Measurements from ENCODE around the gene KRTAP4-7.
"Not testable (repeated sequence)": the region's sequence is repeated elsewhere in the genome, so short reads cannot be mapped to it uniquely, and the experiment has no call there.

KRTAP4-7 gene

DNA sequence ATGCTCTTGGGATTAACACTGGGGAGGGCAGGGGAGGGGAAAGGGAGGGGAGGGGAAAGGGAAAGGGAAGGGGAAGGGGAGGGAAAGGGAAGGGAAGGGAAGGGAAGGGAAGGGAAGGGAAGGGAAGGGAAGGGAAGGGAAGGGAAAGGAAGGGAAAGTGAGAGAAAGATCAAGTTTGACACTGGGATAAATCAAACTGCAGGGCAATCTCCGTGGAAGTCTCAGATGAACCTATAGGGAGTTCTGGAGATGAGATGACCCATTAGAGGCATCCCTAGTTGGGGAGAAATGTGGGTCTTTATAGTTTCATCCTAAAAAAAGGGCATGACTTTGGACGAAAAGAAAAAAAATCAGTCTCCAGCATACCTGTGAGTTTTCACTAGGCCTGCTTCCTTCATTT is 37.8 kb downstream of the KRTAP4-7 start:
- TF ChIP-seq EP300 (IDR thresholded peaks at IDR 0.05; ENCODE audit: borderline replicate concordance) (no peak), YY1 (IDR thresholded peaks at IDR 0.05; ENCODE audit: low read depth) (no peak), FOXM1 (IDR thresholded peaks at IDR 0.05; ENCODE audit: borderline replicate concordance, low read depth) (no peak), CREB1 (IDR thresholded peaks at IDR 0.05; ENCODE audit: low read depth) (no peak), CEBPB (IDR thresholded peaks at IDR 0.05) (no peak), EGR1 (IDR thresholded peaks at IDR 0.05) (no peak), TEAD4 (IDR thresholded peaks at IDR 0.05) (no peak), TCF12 (IDR thresholded peaks at IDR 0.05; ENCODE audit: low read depth) (no peak), RAD21 (IDR thresholded peaks at IDR 0.05; ENCODE audit: low read depth) (no peak), TAF1 (IDR thresholded peaks at IDR 0.05; ENCODE audit: low read depth) (no peak), ZBTB7A (IDR thresholded peaks at IDR 0.05; ENCODE audit: low read depth) (no peak)
- TF ChIP-seq, protein P1, sequence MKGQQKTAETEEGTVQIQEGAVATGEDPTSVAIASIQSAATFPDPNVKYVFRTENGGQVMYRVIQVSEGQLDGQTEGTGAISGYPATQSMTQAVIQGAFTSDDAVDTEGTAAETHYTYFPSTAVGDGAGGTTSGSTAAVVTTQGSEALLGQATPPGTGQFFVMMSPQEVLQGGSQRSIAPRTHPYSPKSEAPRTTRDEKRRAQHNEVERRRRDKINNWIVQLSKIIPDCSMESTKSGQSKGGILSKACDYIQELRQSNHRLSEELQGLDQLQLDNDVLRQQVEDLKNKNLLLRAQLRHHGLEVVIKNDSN (IDR thresholded peaks at IDR 0.05) = no peak
- TF ChIP-seq, protein P2, sequence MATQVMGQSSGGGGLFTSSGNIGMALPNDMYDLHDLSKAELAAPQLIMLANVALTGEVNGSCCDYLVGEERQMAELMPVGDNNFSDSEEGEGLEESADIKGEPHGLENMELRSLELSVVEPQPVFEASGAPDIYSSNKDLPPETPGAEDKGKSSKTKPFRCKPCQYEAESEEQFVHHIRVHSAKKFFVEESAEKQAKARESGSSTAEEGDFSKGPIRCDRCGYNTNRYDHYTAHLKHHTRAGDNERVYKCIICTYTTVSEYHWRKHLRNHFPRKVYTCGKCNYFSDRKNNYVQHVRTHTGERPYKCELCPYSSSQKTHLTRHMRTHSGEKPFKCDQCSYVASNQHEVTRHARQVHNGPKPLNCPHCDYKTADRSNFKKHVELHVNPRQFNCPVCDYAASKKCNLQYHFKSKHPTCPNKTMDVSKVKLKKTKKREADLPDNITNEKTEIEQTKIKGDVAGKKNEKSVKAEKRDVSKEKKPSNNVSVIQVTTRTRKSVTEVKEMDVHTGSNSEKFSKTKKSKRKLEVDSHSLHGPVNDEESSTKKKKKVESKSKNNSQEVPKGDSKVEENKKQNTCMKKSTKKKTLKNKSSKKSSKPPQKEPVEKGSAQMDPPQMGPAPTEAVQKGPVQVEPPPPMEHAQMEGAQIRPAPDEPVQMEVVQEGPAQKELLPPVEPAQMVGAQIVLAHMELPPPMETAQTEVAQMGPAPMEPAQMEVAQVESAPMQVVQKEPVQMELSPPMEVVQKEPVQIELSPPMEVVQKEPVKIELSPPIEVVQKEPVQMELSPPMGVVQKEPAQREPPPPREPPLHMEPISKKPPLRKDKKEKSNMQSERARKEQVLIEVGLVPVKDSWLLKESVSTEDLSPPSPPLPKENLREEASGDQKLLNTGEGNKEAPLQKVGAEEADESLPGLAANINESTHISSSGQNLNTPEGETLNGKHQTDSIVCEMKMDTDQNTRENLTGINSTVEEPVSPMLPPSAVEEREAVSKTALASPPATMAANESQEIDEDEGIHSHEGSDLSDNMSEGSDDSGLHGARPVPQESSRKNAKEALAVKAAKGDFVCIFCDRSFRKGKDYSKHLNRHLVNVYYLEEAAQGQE (IDR thresholded peaks at IDR 0.05; ENCODE audit: low read depth) = no peak
- TF ChIP-seq, protein P3, sequence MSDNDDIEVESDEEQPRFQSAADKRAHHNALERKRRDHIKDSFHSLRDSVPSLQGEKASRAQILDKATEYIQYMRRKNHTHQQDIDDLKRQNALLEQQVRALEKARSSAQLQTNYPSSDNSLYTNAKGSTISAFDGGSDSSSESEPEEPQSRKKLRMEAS (IDR thresholded peaks at IDR 0.05) = no peak

DNA sequence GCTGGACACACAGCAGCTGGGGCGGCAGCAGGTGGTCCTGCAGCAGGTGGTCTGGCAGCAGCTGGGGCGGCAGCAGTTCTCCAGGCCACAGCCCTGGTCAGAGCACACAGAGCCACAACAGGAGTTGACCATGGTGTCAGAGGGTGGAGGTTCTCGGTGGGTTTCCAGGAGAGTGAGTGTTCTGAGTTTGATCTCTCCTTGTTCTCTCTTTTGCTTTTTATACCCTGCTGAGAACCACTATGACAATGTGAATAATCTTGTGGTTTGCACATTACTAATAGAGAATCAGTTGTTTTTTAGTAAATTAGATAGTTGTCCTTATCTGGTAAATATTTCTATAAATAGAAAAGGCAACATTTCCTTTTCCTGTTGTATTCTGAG is 40.0 kb downstream of the KRTAP4-7 start, which contains the start of gene KRTAP4-12:
TSS of gene KRTAP4-12 (minus strand) at position 192 of the 381 bp plus-strand sequence. CDS start at position 132, 60 bp downstream.
- TF ChIP-seq, protein P3 (IDR thresholded peaks at IDR 0.05) = not testable (repeated sequence)
- not testable (repeated sequence) for TF ChIP-seq TCF12 (IDR thresholded peaks at IDR 0.05; ENCODE audit: low read depth); EP300 (IDR thresholded peaks at IDR 0.05; ENCODE audit: borderline replicate concordance)

DNA sequence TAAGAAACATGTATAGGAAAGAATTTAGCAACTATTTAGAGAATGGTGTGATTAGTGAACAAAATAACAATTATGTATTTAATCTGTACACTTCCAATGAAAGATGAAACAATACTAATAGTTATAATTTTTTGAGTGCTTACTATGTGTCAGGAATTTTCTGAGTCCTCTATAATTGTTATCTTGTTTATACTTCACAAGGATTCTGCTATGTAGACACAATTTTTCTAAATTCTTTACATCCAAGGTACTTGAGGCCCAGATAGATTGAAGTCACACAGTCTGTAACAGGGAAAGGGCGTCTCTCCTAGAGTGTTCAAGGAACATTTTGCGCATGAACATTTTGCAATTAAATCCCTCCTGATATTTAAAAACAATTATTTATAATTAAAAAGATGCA is 41.1 kb downstream of the KRTAP4-7 start:
- TF ChIP-seq, protein P1 (IDR thresholded peaks at IDR 0.05) = no peak
- TF ChIP-seq RAD21 (IDR thresholded peaks at IDR 0.05; ENCODE audit: low read depth) (no peak), CEBPB (IDR thresholded peaks at IDR 0.05) (no peak), TEAD4 (IDR thresholded peaks at IDR 0.05) (no peak), ZBTB7A (IDR thresholded peaks at IDR 0.05; ENCODE audit: low read depth) (no peak), EGR1 (IDR thresholded peaks at IDR 0.05) (no peak), EP300 (IDR thresholded peaks at IDR 0.05; ENCODE audit: borderline replicate concordance) (no peak), FOXM1 (IDR thresholded peaks at IDR 0.05; ENCODE audit: borderline replicate concordance, low read depth) (no peak)

DNA sequence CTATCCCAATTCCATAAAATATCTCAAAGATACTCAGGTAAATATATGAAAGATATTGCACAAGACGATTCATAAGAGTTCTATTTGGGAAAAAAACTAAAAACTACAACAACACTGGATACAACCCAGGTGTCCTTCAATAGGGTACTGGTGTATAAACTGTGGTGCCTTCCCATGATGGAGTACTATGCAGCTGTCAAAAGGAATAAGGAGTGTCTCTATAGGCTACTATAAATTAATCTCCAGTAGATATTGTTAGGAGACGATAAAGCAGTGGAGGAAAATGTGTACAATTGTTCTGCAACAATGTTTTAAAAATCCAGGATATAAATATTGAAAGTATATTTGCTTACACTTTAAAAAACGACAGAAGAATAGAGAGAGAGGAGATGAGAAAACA is 42.5 kb downstream of the KRTAP4-7 start:
- TF ChIP-seq FOXM1 (IDR thresholded peaks at IDR 0.05; ENCODE audit: borderline replicate concordance, low read depth) = no peak
- no peak for TF ChIP-seq EGR1 (IDR thresholded peaks at IDR 0.05)
- TF ChIP-seq NFIC (IDR thresholded peaks at IDR 0.05) = no peak
- TF ChIP-seq TEAD4 (IDR thresholded peaks at IDR 0.05) = no peak
- no peak for TF ChIP-seq CEBPB (IDR thresholded peaks at IDR 0.05)
- TF ChIP-seq, protein P1 (IDR thresholded peaks at IDR 0.05) = no peak
- TF ChIP-seq, protein P3 (IDR thresholded peaks at IDR 0.05) = no peak
- TF ChIP-seq CREB1 (IDR thresholded peaks at IDR 0.05; ENCODE audit: low read depth) = no peak
- TF ChIP-seq EP300 (IDR thresholded peaks at IDR 0.05; ENCODE audit: borderline replicate concordance) = no peak
- no peak for TF ChIP-seq TCF12 (IDR thresholded peaks at IDR 0.05; ENCODE audit: low read depth)
- TF ChIP-seq, protein P2 (IDR thresholded peaks at IDR 0.05; ENCODE audit: low read depth) = no peak
- no peak for TF ChIP-seq TAF1 (IDR thresholded peaks at IDR 0.05; ENCODE audit: low read depth)
- TF ChIP-seq ZBTB7A (IDR thresholded peaks at IDR 0.05; ENCODE audit: low read depth) = no peak

DNA sequence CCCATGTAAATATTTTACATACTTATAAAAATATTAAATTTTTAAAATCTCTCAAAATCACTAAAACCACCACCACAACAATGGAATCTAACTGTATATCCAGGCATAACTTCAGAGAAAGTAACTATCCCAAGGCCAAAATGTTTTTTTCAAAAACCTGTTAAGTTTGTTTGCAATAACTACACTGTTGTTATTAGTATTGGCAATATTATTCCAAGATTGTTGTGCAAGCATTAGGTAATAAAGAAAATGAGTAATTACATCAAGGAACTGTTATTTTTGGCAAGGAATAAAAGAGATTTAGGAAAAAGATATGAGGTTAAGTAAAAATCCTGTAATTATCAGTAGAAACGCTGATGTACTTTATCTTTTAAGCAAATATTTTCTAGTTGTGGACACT is 43.4 kb downstream of the KRTAP4-7 start:
- no peak for TF ChIP-seq TEAD4 (IDR thresholded peaks at IDR 0.05)
- no peak for TF ChIP-seq FOXM1 (IDR thresholded peaks at IDR 0.05; ENCODE audit: borderline replicate concordance, low read depth)
- TF ChIP-seq CREB1 (IDR thresholded peaks at IDR 0.05; ENCODE audit: low read depth) = no peak
- TF ChIP-seq CEBPB (IDR thresholded peaks at IDR 0.05) = no peak

DNA sequence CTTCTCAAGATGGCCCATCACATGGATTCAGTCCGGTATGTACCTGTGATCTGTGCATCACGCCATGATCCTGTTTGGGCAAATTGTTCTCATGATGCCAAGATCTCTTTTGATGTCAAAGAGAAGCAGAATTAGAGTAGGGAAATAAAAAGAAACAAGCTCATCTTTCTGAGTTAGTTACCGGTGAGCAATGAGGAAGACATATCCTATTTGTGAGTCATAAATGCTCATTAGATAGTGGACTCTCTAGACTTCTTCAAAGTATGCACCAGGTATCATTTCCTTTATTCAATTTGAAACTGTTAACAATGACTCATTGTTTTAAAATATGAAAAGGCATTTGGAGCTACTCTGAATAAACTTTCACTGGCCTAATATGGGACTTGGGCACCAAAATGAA is 48.0 kb downstream of the KRTAP4-7 start:
- TF ChIP-seq EGR1 (IDR thresholded peaks at IDR 0.05) (no peak), YY1 (IDR thresholded peaks at IDR 0.05; ENCODE audit: low read depth) (no peak), TCF12 (IDR thresholded peaks at IDR 0.05; ENCODE audit: low read depth) (no peak), FOXM1 (IDR thresholded peaks at IDR 0.05; ENCODE audit: borderline replicate concordance, low read depth) (no peak), CREB1 (IDR thresholded peaks at IDR 0.05; ENCODE audit: low read depth) (no peak), RAD21 (IDR thresholded peaks at IDR 0.05; ENCODE audit: low read depth) (no peak), CEBPB (IDR thresholded peaks at IDR 0.05) (no peak), TEAD4 (IDR thresholded peaks at IDR 0.05) (no peak), NFIC (IDR thresholded peaks at IDR 0.05) (no peak), TAF1 (IDR thresholded peaks at IDR 0.05; ENCODE audit: low read depth) (no peak), ZBTB7A (IDR thresholded peaks at IDR 0.05; ENCODE audit: low read depth) (no peak), EP300 (IDR thresholded peaks at IDR 0.05; ENCODE audit: borderline replicate concordance) (no peak)
- TF ChIP-seq, protein P3 (IDR thresholded peaks at IDR 0.05) = no peak
- TF ChIP-seq, protein P1 (IDR thresholded peaks at IDR 0.05) = no peak
- TF ChIP-seq, protein P2 (IDR thresholded peaks at IDR 0.05; ENCODE audit: low read depth) = no peak

Data from Ishikawa (cell line).